T-helper 2 cell treated with Interferon-gamma antibody and Interleukin-4, amounts not matched to agents 5 μg/mL and 100 μg/mL, for 36 hours (primary cell): ENCODE results near the gene PODXL.
"Not testable (repeated sequence)": the region's sequence is repeated elsewhere in the genome, so short reads cannot be mapped to it uniquely, and the experiment has no call there.

Experiments
- DNase-seq: peaks from one replicate; pipeline ENCODE4 v3.0.0; 2021; ENCODE audit warnings: low spot score
- H3K27ac Mint-ChIP-seq: one replicate; pipeline ENCODE4 v1.8.0; 2021; ENCODE audit warnings: mild to moderate bottlenecking, mixed read lengths
- H3K27me3 Mint-ChIP-seq: one replicate; pipeline ENCODE4 v1.8.0; 2021; ENCODE audit warnings: low read depth, mixed read lengths
- H3K36me3 Mint-ChIP-seq: one replicate; pipeline ENCODE4 v1.8.0; 2021; ENCODE audit warnings: low read depth, mixed read lengths
- H3K4me1 Mint-ChIP-seq: one replicate; pipeline ENCODE4 v1.8.0; 2021; ENCODE audit warnings: low read depth, mixed read lengths
- H3K4me3 Mint-ChIP-seq: one replicate; pipeline ENCODE4 v1.8.0; 2022; ENCODE audit warnings: mild to moderate bottlenecking, moderate library complexity, mixed read lengths
- H3K9me3 Mint-ChIP-seq: one replicate; pipeline ENCODE4 v1.8.0; 2021; ENCODE audit warnings: mixed read lengths

The PODXL gene

GRCh38 chr7:131466735-131467365 is 89.6 kb downstream of the PODXL start:
- H3K27ac Mint-ChIP-seq, result no peak overlapping the region
- H3K9me3 Mint-ChIP-seq, result no peaks in the 10 kb centered on the region
- no peak for DNase-seq
- H3K27me3 Mint-ChIP-seq, result no peaks in the 10 kb centered on the region
- H3K4me3 Mint-ChIP-seq, result no peak overlapping the region
- H3K36me3 Mint-ChIP-seq, result peaks cover 32% of the 10 kb centered on the region
- H3K4me1 Mint-ChIP-seq, result no peaks in the 10 kb centered on the region

GRCh38 chr7:131462715-131463114 is 93.7 kb downstream of the PODXL start:
- DNase-seq, H3K4me3 Mint-ChIP-seq, H3K27ac Mint-ChIP-seq, H3K9me3 Mint-ChIP-seq, H3K27me3 Mint-ChIP-seq, H3K4me1 Mint-ChIP-seq: not testable (repeated sequence)
- peaks cover 24% of the 10 kb centered on the region for H3K36me3 Mint-ChIP-seq

GRCh38 chr7:131462059-131462458 is 94.4 kb downstream of the PODXL start:
- Mint-ChIP-seq H3K27ac (no peak overlapping the region), H3K9me3 (no peaks in the 10 kb centered on the region), H3K36me3 (peaks cover 18% of the 10 kb centered on the region), H3K4me3 (no peak overlapping the region), H3K4me1 (peaks cover 2% of the 10 kb centered on the region), H3K27me3 (no peaks in the 10 kb centered on the region)
- DNase-seq, result no peak

- H3K36me3 Mint-ChIP-seq, result peaks cover 18% of the 10 kb centered on the region
- no peaks in the 10 kb centered on the region for H3K27me3 Mint-ChIP-seq
- no peaks in the 10 kb centered on the region for H3K9me3 Mint-ChIP-seq
- DNase-seq, result no peak
- no peak overlapping the region for H3K27ac Mint-ChIP-seq
- peaks cover 2% of the 10 kb centered on the region for H3K4me1 Mint-ChIP-seq
- H3K4me3 Mint-ChIP-seq, result no peak overlapping the region
Measured at GRCh38 chr7:131459256-131459655, 97.2 kb downstream of the PODXL start.

- H3K27ac Mint-ChIP-seq, result no peak overlapping the region
- H3K9me3 Mint-ChIP-seq, result no peaks in the 10 kb centered on the region
- no peak overlapping the region for H3K4me3 Mint-ChIP-seq
- H3K36me3 Mint-ChIP-seq, result peaks cover 14% of the 10 kb centered on the region
- DNase-seq, result no peak
- peaks cover 2% of the 10 kb centered on the region for H3K4me1 Mint-ChIP-seq
- no peaks in the 10 kb centered on the region for H3K27me3 Mint-ChIP-seq
Measured at GRCh38 chr7:131456338-131456737, 100.1 kb downstream of the PODXL start.

- Mint-ChIP-seq H3K9me3 (no peaks in the 10 kb centered on the region), H3K4me3 (no peak overlapping the region), H3K27me3 (no peaks in the 10 kb centered on the region), H3K36me3 (peaks cover 14% of the 10 kb centered on the region), H3K4me1 (peaks cover 2% of the 10 kb centered on the region), H3K27ac (no peak overlapping the region)
- DNase-seq, result no peak
Measured at GRCh38 chr7:131455546-131455945, 100.9 kb downstream of the PODXL start.

GRCh38 chr7:131455001-131455400 is 101.4 kb downstream of the PODXL start:
- Mint-ChIP-seq H3K36me3 (peaks cover 15% of the 10 kb centered on the region), H3K27me3 (no peaks in the 10 kb centered on the region), H3K9me3 (no peaks in the 10 kb centered on the region), H3K4me3 (no peak overlapping the region), H3K27ac (no peak overlapping the region), H3K4me1 (peaks cover under 1% of the 10 kb centered on the region)
- DNase-seq, result no peak

- no peak overlapping the region for H3K27ac Mint-ChIP-seq
- H3K9me3 Mint-ChIP-seq, result no peaks in the 10 kb centered on the region
- H3K27me3 Mint-ChIP-seq, result no peaks in the 10 kb centered on the region
- DNase-seq, result no peak
- H3K4me1 Mint-ChIP-seq, result no peaks in the 10 kb centered on the region
- H3K36me3 Mint-ChIP-seq, result peaks cover 18% of the 10 kb centered on the region
- H3K4me3 Mint-ChIP-seq, result no peak overlapping the region
Measured at GRCh38 chr7:131454498-131454897, 101.9 kb downstream of the PODXL start.
